Measurements from ENCODE around the gene SARS1. TPM values are rescaled to one million over a fixed set of nuclear protein-coding genes. Genes with fewer than 3 reads are reported as not detected.
"Not testable (repeated sequence)": the region's sequence is repeated elsewhere in the genome, so short reads cannot be mapped to it uniquely, and the experiment has no call there.

The SARS1 gene
- total RNA-seq, 1 donor from 2014 or later = 194 TPM

GRCh38 chr1:109210058-109210457, 3.7 kb upstream of the SARS1 start:
- no peak overlapping the region for H3K27ac ChIP-seq
- peaks cover 7% of the 10 kb centered on the region for H3K4me1 ChIP-seq
- ATAC-seq (no peak), DNase-seq (no peak)
- no peak overlapping the region for H3K4me3 ChIP-seq
- H3K36me3 ChIP-seq = no peaks in the 10 kb centered on the region
- no peak for TF ChIP-seq CTCF (IDR thresholded peaks at IDR 0.05)
- H3K9me3 ChIP-seq = no peaks in the 10 kb centered on the region
- intact Hi-C loops (cut with DNase I) = no loop called here
- H3K27me3 ChIP-seq = no peaks in the 10 kb centered on the region

- no peaks in the 10 kb centered on the region for H3K27me3 ChIP-seq
- intact Hi-C loops (cut with DNase I) = no loop called here
- no peaks in the 10 kb centered on the region for H3K9me3 ChIP-seq
- TF ChIP-seq CTCF (IDR thresholded peaks at IDR 0.05) = no peak
- ATAC-seq (no peak), DNase-seq (no peak)
- peak overlapping the region; percentile 93 for H3K27ac ChIP-seq
- peaks cover 27% of the 10 kb centered on the region for H3K4me1 ChIP-seq
- no peaks in the 10 kb centered on the region for H3K36me3 ChIP-seq
- H3K4me3 ChIP-seq = peak overlapping the region; percentile 100
Measured at GRCh38 chr1:109213345-109213823, 334 bp upstream of the SARS1 start.

GRCh38 chr1:109214695-109215623, 1.2 kb downstream of the SARS1 start:
- Histone ChIP-seq H3K27me3 (no peaks in the 10 kb centered on the region), H3K4me3 (peak overlapping the region; percentile 100), H3K36me3 (no peaks in the 10 kb centered on the region), H3K9me3 (no peaks in the 10 kb centered on the region), H3K27ac (peak overlapping the region; percentile 93), H3K4me1 (peaks cover 27% of the 10 kb centered on the region)
- no peak for DNase-seq
- ATAC-seq = peak; percentile 49
- intact Hi-C loops (cut with DNase I) = no loop called here
- no peak for TF ChIP-seq CTCF (IDR thresholded peaks at IDR 0.05)

GRCh38 chr1:109216662-109217061, 2.9 kb downstream of the SARS1 start:
- no peak overlapping the region for H3K4me3 ChIP-seq
- H3K27me3 ChIP-seq = no peaks in the 10 kb centered on the region
- intact Hi-C loops (cut with DNase I) = no loop called here
- no peaks in the 10 kb centered on the region for H3K9me3 ChIP-seq
- DNase-seq = no peak
- H3K36me3 ChIP-seq = peaks cover 5% of the 10 kb centered on the region
- H3K4me1 ChIP-seq = peaks cover 27% of the 10 kb centered on the region
- H3K27ac ChIP-seq = no peak overlapping the region
- TF ChIP-seq CTCF (IDR thresholded peaks at IDR 0.05) = no peak
- no peak for ATAC-seq

GRCh38 chr1:109218516-109218915, 4.8 kb downstream of the SARS1 start:
- H3K27me3 ChIP-seq = no peaks in the 10 kb centered on the region
- no peak overlapping the region for H3K4me3 ChIP-seq
- H3K36me3 ChIP-seq = peaks cover 6% of the 10 kb centered on the region
- ATAC-seq = peak; percentile 66
- intact Hi-C loops (cut with DNase I) = no loop called here
- no peak for DNase-seq
- peaks cover 22% of the 10 kb centered on the region for H3K4me1 ChIP-seq
- H3K27ac ChIP-seq = no peak overlapping the region
- H3K9me3 ChIP-seq = no peaks in the 10 kb centered on the region
- TF ChIP-seq CTCF (IDR thresholded peaks at IDR 0.05) = no peak

GRCh38 chr1:109221201-109221600, 7.5 kb downstream of the SARS1 start:
- intact Hi-C loops (cut with DNase I); H3K27me3 ChIP-seq; ATAC-seq; H3K4me1 ChIP-seq; H3K27ac ChIP-seq; DNase-seq; H3K9me3 ChIP-seq; H3K4me3 ChIP-seq: not testable (repeated sequence)
- H3K36me3 ChIP-seq = peaks cover 27% of the 10 kb centered on the region
